SK-N-SH (cell line): ENCODE measurements around the gene KSR2. TPM values are rescaled to one million over a fixed set of nuclear protein-coding genes. Genes with fewer than 3 reads are reported as not detected.

Experiments used
- CTCF ChIA-PET: fragments of 300-600, 350-600 bp; formaldehyde crosslinking; extraction: SDS; loops from one replicate; lab custom pipeline; 2021; lab: Yijun Ruan, JAX
- POLR2A ChIA-PET: fragments of 350-600 bp; sonication (Branson Sonifier 250); formaldehyde crosslinking; extraction: SDS; loops from one replicate; lab custom pipeline; 2020; ENCODE audit warnings: antibody characterized with exemption, inconsistent platforms; lab: Yijun Ruan, JAX
- DNase-seq: peaks from one replicate; pipeline ENCODE4 v3.0.0; 2012
- H2AFZ ChIP-seq: fragments of 200-600 bp; sonication (generic); 2 replicates; pipeline ENCODE4 v1.8.1; 2016; ENCODE audit warnings: antibody characterized with exemption, mild to moderate bottlenecking, low read depth
- H3F3A ChIP-seq: fragments of 200-600 bp; sonication (generic); replicated peaks from 2 replicates; pipeline ENCODE3; 2016; ENCODE audit warnings: antibody characterized with exemption, mild to moderate bottlenecking; ENCODE audit not compliant: insufficient read depth
- H3K27ac ChIP-seq, 2 experiments: fragments of 200-500 bp in 1 of 2; fragments of 200-600 bp in 1 of 2; sonication (Bioruptor generic) in 1 of 2; sonication (generic), shearing (Covaris generic) in 1 of 2; 2 replicates each; pipeline versions ENCODE4 v1.5.1 to v1.6.1; 2014 to 2016; ENCODE audit warnings: low read depth in 2 of 2, inconsistent platforms in 1 of 2, low read length in 1 of 2, mild to moderate bottlenecking in 1 of 2, mixed read lengths in 1 of 2
- H3K27me3 ChIP-seq: fragments of 200-600 bp; sonication (generic), shearing (Covaris generic); 2 replicates; pipeline ENCODE4 v1.6.1; 2016; ENCODE audit warnings: mixed run types; ENCODE audit not compliant: insufficient read depth
- H3K36me3 ChIP-seq, 2 experiments: fragments of 200-500 bp in 1 of 2; fragments of 200-600 bp in 1 of 2; sonication (Bioruptor generic) in 1 of 2; sonication (generic) in 1 of 2; replicated peaks in 1 of 2; 2 replicates each; pipeline versions ENCODE3 to v1.5.1; 2014 to 2016; ENCODE audit warnings: low read length in 1 of 2, mild to moderate bottlenecking in 1 of 2; ENCODE audit not compliant: insufficient read depth in 2 of 2, control insufficient read depth in 1 of 2
- H3K4me1 ChIP-seq, 2 experiments: fragments of 200-500 bp in 1 of 2; fragments of 200-600 bp in 1 of 2; sonication (Bioruptor generic) in 1 of 2; sonication (generic), shearing (Covaris generic) in 1 of 2; 2 replicates each; pipeline versions ENCODE4 v1.5.1 to v1.6.1; 2014 to 2016; ENCODE audit warnings: low read depth in 1 of 2, low read length in 1 of 2, mixed run types in 1 of 2; ENCODE audit not compliant: insufficient read depth in 2 of 2, control insufficient read depth in 1 of 2
- H3K4me2 ChIP-seq: fragments of 200-600 bp; sonication (generic), shearing (Covaris generic); 2 replicates; pipeline ENCODE4 v1.6.1; 2017; ENCODE audit warnings: mixed run types
- H3K4me3 ChIP-seq, 2 experiments: fragments of 200-500 bp in 1 of 2; fragments of 200-600 bp in 1 of 2; sonication (Bioruptor generic) in 1 of 2; sonication (generic), shearing (Covaris generic) in 1 of 2; 2 replicates each; pipeline versions ENCODE4 v1.5.1 to v1.8.1; 2014 to 2016; ENCODE audit warnings: low read depth in 2 of 2, inconsistent platforms in 1 of 2, low read length in 1 of 2, mild to moderate bottlenecking in 1 of 2, mixed read lengths in 1 of 2, moderate library complexity in 1 of 2
- H3K79me2 ChIP-seq: fragments of 200-600 bp; sonication (generic); 2 replicates; pipeline ENCODE4 v1.8.1; 2017; ENCODE audit warnings: mild to moderate bottlenecking; ENCODE audit not compliant: insufficient read depth
- H3K9ac ChIP-seq: fragments of 200-600 bp; sonication (generic); 2 replicates; pipeline ENCODE4 v1.6.1; 2017; ENCODE audit warnings: mixed run types
- H3K9me2 ChIP-seq: fragments of 200-600 bp; sonication (generic); 2 replicates; pipeline ENCODE4 v1.6.1; 2017; ENCODE audit warnings: mixed run types
- H3K9me3 ChIP-seq: fragments of 200-600 bp; sonication (generic); 2 replicates; pipeline ENCODE4 v1.6.1; 2017; ENCODE audit warnings: mixed run types, mild to moderate bottlenecking, moderate library complexity
- H4K20me1 ChIP-seq: fragments of 200-600 bp; sonication (generic); 2 replicates; pipeline ENCODE4 v1.6.1; 2017; ENCODE audit warnings: mild to moderate bottlenecking, mixed run types; ENCODE audit not compliant: insufficient read depth
- CTCF ChIP-seq: fragments of 200-600 bp; sonication (generic); IDR thresholded peaks from 2 replicates; pipeline ENCODE4 v1.6.1; 2017; ENCODE audit warnings: antibody characterized with exemption, mild to moderate bottlenecking, moderate library complexity
- FOSL2 ChIP-seq: IDR thresholded peaks from 2 replicates; pipeline ENCODE4 v1.4.0; 2012; ENCODE audit warnings: low read depth, mild to moderate bottlenecking, moderate library complexity, borderline replicate concordance
- RAD21 ChIP-seq: IDR thresholded peaks from 2 replicates; pipeline ENCODE4 v1.6.1; 2012; ENCODE audit warnings: mild to moderate bottlenecking, low read length
- REST ChIP-seq: IDR thresholded peaks from 2 replicates; pipeline ENCODE4 v1.6.1; 2012; ENCODE audit warnings: mild to moderate bottlenecking, low read depth, low read length, moderate library complexity
- TAF1 ChIP-seq: IDR thresholded peaks from 2 replicates; pipeline ENCODE4 v1.6.1; 2012; ENCODE audit warnings: low read depth, mild to moderate bottlenecking, low read length, moderate library complexity, borderline replicate concordance
- TCF12 ChIP-seq: IDR thresholded peaks from 2 replicates; pipeline ENCODE4 v1.4.0; 2012
- TEAD4 ChIP-seq: IDR thresholded peaks from 2 replicates; pipeline ENCODE4 v1.4.0; 2012; ENCODE audit warnings: mild to moderate bottlenecking, borderline replicate concordance; ENCODE audit not compliant: insufficient read depth
- USF2 ChIP-seq: fragments of 150-350 bp; IDR thresholded peaks from 2 replicates; pipeline ENCODE4 v1.6.1; 2017; ENCODE audit warnings: antibody characterized with exemption, low read length, low read depth, borderline replicate concordance
- WGBS: methylation state at CpG from one replicate; pipeline ENCODE4 v1.1.6; 2017; ENCODE audit warnings: low lambda C conversion rate; 5-methylcytosine and 5-hydroxymethylcytosine counted together
- polyA plus RNA-seq, 3 experiments: library from polyadenylated mRNA; depleted of rRNA; stranded (reverse); fragments of >200 nt; gene quantifications; 2 replicates each; pipeline ENCODE4 v1.2.3, GENCODE V29; 2012
- TF ChIP-seq, protein P1 (sequence below): IDR thresholded peaks from 2 replicates; pipeline ENCODE4 v1.4.0; 2012; ENCODE audit warnings: low read depth, borderline replicate concordance

KSR2 gene
- polyA plus RNA-seq, 1 of the 3 experiments (the other 2 are of a cell fraction), result 0.12 TPM

DNA sequence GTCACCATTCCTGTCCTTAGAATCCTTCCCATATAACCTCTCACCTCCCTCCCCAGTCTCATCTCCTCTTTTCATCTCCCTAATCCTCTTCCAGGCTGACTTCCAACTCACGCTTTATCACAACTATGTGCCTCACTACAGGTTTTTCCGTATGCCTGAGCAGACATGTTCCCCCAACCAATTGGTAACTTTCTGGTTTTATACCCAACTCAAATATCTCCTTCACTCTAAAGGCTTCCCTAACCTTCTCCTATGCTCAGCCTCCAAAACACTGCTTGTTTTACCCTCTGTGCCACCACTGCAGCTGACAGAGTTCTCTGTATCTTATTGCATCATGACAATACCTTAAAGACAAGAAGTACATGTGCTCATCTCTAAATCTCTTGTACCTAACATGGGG, 139.7 kb downstream of the KSR2 start:
- CTCF ChIA-PET, result interaction anchor here (3.6 kb wide), 1 partner anchor 20 kb away, joined by 19 read pairs; no protein-coding TSS in a partner anchor
- POLR2A ChIA-PET, result no interaction called here
- DNase-seq, result no peak

More for the DNA sequence above, 139.7 kb downstream of the KSR2 start:
- H3K9me3 ChIP-seq, result no peaks in the 10 kb centered on the region
- no peaks in the 10 kb centered on the region for H3K79me2 ChIP-seq
- H2AFZ ChIP-seq, result no peak overlapping the region
- no peaks in the 10 kb centered on the region for H3K27me3 ChIP-seq
- H3F3A ChIP-seq, result no peaks in the 10 kb centered on the region
- H3K4me3 ChIP-seq, result no peak overlapping the region
- no peaks in the 10 kb centered on the region for H4K20me1 ChIP-seq
- no peak overlapping the region for H3K27ac ChIP-seq
- no peak overlapping the region for H3K4me2 ChIP-seq
- no peaks in the 10 kb centered on the region; a peak in 1 of 4 replicates for H3K4me1 ChIP-seq
- H3K9ac ChIP-seq, result no peak overlapping the region
- 65% methylated on average over 2 of the region's 2 CpGs for WGBS
- no peaks in the 10 kb centered on the region for H3K9me2 ChIP-seq
- TF ChIP-seq FOSL2 (no peak), USF2 (no peak), TAF1 (no peak), TEAD4 (no peak), REST (no peak), RAD21 (no peak), CTCF (no peak), TCF12 (no peak)
- TF ChIP-seq, protein P1, sequence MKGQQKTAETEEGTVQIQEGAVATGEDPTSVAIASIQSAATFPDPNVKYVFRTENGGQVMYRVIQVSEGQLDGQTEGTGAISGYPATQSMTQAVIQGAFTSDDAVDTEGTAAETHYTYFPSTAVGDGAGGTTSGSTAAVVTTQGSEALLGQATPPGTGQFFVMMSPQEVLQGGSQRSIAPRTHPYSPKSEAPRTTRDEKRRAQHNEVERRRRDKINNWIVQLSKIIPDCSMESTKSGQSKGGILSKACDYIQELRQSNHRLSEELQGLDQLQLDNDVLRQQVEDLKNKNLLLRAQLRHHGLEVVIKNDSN, result no peak
- no peaks in the 10 kb centered on the region for H3K36me3 ChIP-seq
